NT2/D1 (cell line): ENCODE results near the gene CRTC1.

Source experiments
- SUZ12 ChIP-seq: IDR thresholded peaks from 2 replicates; pipeline ENCODE4 v1.6.1; 2011; ENCODE audit not compliant: insufficient read length, insufficient read depth; ENCODE audit errors: extremely low read depth
- YY1 ChIP-seq: IDR thresholded peaks from 2 replicates; pipeline ENCODE4 v1.6.1; 2011; ENCODE audit not compliant: insufficient read length, insufficient read depth
- ZNF274 ChIP-seq: IDR thresholded peaks from 2 replicates; pipeline ENCODE4 v1.6.1; 2011; ENCODE audit warnings: mild to moderate bottlenecking, low read depth, low read length

GRCh38 chr19:18672606-18673337 is 10.7 kb upstream of the CRTC1 start:
- TF ChIP-seq ZNF274 (no peak), YY1 (no peak), SUZ12 (no peak)
